NCI-H146 treated with DMSO at 0.1 percent for 48 hours (cell line): Measurements from ENCODE around the gene ZPR1.

Source experiments
- DNase-seq: peaks from one replicate; lab custom pipeline; 2025; ENCODE audit not compliant: unreplicated experiment; lab: John Stamatoyannopoulos, UW

Gene ZPR1

GRCh38 chr11:116792869-116793771, 5.3 kb upstream of the ZPR1 start:
- DNase-seq = no peak

DNA sequence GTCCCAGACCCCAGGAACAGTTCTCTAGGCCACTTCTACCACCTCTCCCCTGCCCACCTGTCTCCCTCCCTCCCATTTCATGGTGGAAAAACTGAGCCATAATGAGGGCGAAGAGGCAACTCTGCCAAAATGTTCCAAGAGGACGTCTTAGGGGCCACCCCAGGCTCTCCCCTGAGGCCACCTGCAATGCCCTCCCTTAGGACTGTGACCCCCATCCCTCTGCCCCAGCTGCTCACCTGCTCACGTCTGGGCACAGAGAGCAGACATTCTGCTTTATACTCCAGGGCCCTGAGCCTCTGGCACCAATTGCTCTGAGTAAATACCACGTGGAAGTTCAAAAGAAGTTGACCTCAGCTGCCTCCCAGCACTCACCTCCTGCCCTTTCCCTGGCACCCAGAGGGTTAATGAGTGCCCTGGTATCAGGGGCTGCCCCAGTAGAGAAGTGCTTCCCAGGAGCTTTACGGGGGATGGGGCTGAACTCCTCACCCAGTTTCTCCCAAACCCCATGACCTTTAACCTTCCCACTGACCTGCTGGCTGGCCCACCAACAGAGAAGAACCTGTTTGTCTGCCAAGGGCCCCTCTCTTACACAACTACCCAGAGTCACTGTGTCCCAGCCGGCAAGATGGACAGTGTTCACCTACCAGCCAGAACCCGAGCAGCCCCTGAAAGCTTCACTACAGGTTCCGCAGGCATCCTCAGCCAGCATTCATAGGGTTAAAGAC, 4.5 kb upstream of the ZPR1 start:
- no peak for DNase-seq

DNA sequence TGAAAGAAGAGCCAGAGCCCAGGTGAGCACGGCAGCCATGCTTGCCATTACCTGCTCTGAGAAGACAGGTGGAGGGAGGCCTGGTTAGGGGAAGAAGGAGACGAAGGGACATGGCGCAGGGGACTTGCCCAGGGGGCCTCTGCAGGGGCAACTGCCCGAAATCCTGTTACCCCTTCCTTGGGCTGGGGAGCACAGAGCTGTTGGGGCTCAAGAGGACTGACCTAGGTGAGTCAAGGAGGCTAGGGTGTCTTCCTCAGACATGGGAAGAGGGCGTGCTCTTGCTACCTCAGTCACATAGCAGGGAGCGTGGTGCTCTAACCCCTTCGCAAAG, 4.0 kb upstream of the ZPR1 start, which contains the start of gene APOA5:
TSS of gene APOA5 (minus strand) at position 67 of the 331 bp plus-strand sequence. CDS start at position 48, 19 bp downstream.
- DNase-seq = no peak

DNA sequence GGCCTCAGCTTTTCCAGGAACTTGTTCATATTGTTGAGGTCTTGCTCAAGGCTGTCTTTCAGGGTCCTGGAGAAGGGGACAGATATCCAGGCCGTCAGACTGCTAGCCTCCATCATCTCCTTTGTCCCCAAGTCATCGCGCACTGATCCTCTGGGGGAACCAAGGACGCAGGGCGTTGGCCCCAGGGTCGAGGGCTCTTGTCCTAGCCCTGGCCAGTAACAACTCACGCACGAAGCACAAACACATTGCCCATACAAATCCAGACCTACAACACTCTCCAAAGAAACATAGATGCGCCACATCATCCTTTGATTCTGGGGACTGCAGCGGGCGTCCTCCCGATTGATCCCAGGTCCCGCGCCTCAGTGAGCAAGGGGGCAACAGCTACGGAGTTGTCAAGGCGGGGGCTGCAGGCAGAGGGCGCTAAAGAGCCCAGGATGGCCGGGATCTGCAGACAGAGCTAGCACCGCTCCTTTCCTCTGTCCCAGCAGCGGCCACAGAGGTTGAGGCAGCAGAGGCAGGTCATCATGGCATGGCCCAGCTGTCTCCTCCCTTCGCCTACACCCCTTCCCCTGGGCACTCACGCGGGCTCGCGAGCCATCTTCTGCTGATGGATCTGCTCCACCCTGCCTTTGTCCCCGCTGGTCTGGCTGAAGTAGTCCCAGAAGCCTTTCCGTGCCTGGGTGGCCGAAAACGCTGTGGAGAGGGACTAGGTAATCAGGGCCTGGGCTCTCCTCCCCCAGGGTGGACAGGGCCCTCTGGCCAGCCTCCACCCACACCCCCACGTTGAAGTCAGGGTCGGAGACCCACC, 3.4 kb upstream of the ZPR1 start:
- DNase-seq = peak; percentile 28

DNA sequence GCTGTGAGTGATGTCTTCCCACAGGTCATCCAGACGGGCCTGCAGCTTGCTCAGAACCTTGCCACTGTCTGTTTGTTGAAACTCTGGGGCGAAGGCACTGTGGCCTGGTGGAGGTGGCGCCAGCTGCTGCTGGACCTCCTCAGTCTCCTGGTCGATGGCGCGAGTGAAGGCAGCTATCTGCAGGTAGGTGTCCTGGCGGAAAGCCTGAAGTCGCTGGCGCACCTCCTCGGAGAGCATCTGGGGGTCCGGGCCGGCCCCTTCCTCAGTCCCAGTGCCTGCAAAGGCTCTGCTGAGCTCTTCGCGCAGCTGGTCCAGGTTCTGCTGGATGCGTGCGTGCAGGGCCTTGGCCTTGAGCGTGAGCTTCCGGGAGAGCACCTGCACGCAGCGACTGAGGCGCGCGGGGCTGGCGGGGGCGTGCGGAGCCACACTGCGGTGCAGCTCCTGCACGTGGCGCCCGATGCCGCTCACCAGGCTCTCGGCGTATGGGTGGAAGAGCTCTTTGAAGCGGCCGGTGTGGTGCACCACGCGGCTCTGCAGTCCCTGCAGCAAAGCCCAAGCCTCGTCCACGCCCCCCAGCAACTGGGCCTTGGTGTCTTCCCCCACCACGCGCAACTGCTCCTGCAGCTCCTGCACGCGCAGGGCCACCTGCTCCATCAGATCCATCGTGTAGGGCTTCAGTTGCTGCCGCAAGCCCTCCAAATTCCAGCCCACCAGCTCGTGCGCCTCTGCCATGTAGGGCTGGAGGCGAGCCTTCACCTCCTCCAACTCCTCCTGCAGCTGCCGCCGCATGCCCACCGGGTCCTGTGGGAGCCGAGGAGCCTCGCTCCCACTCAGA, 2.6 kb upstream of the ZPR1 start:
- DNase-seq = no peak

DNA sequence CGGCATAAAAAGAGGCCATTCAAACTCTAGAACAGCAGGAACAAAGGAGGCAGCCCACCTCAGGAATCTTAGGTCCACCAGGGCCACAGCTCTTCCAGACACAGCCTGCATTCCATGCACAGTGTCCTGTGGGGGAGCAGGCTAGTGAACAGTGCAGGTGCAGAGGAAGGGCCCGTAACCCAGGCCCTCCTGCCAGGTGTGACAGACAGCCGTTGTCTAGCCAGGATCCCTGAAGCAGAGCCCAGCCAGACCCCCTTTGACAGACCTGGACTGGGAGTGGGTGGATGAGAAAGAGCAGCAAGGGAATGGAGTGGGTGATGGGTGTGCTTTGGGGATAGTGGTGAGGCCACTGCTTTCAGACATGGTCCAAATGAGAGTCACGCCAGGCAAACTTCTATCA, 1.2 kb upstream of the ZPR1 start:
- DNase-seq = no peak

GRCh38 chr11:116788534-116788933, 711 bp upstream of the ZPR1 start:
- no peak for DNase-seq

GRCh38 chr11:116787436-116787785, 412 bp downstream of the ZPR1 start:
- DNase-seq = no peak

DNA sequence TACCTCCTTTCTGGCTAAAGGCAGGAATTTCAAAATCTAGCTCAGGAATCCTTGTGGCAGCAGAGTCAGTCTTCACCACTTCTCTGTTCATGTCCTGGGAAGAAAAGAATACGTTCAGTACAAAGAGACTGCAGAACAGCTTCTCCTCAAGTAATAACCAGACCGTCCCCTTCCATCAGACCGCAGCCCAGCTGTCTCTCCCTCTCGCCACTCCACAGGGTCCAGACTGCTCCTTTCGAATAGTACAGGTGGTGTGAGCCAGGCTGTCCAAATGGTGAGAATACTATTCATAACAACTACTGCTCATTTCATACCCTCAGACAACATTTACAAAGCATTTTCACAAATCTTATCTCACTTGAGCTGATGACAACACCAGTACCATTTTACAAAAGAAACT, 857 bp downstream of the ZPR1 start:
- no peak for DNase-seq

DNA sequence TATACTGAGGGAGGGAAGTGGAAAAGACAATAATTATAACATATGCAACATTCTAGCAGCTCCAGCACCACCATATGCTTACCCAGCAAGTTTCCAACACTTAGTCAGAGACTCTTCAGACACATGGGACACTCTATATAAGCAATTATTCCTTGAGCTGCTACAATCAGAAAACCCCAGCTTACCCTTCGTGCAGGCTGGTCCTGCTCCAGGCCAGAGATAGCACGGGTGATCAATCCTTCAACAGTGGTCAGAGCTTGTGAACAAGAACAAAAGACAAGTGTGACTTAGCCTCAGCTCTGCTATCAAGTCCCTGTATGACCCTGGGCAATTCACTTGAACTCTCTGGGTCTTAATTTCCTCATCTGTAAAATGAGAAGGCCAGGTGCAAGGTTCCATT, 1.5 kb downstream of the ZPR1 start:
- DNase-seq = no peak

DNA sequence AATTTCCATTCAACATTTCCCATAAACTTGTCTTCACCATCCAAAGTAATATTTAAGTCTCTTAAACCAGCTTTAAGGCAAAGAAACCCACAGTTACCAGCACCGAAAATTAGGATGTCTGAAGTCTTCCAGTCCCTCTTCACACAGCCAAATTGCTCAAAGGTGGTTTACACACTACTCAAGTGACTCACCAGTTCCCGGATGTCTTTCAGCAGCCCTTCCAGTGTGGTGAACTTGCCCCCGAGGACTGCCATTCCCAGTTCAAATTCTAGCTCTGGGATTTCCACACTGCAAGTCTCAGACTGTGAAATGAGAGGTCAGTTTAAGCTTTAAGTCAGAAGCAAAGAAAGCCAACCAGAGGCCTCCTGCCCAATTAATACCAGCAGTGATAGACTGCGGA, 5.1 kb downstream of the ZPR1 start:
- no peak for DNase-seq

DNA sequence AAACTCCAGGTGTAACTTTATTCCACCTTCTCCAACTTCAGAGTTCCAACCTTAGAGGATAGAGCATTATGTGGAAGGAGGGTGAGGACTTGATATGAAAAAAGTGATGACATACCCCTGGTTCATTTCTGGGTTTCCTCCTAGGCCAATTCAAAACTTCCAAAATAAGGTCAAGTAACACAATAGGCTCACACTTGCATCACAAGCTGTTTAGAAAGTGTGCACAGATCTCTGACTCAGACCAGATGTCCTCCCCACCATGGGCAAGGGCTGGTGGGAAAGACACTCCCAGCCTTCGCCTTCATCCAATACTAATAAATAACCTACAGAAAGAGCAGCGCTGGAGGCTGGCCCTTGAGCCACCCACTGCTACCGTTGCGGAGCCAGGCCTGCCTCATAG, 9.3 kb downstream of the ZPR1 start:
- DNase-seq = no peak

DNA sequence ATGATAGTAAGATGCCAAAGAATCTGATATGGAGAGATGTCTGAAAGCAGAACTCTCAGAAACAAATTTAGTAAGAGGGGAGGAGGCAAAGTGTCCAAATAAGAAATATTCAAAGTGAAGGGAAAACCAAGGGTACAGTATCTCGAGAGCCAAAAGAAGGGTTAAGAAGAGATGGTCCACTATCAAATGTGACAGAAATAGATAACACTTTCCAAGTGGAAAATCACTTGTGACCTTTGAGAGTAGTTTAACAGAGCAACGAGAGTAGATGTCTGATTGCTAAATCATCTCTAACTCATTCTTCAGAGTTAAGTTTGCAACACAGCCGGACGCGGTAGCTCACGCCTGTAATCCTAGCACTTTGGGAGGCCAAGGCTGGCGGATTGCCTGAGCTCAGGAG, 10.8 kb downstream of the ZPR1 start:
- no peak for DNase-seq

DNA sequence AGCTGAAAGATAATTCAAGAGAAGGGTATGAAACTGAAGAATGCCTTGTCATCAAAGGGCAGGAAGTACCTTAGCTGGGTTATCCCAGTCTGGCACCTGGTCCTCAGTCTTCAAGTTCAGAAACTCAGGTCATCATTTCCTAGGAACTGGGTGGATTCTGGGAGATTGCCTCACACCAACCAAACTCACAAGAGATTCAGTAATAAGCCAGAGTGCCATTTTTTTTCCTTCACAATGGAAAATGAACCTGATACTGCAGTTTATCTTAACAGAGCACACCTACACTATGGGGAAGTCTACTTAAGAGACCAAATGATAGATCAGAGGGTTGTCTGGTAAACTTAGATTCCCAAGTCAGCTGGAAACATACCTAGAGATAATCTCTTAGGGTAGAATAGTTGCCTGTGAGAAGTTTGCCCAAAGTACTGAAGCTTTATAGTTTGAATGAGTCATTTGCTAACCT, 11.3 kb downstream of the ZPR1 start:
- no peak for DNase-seq

DNA sequence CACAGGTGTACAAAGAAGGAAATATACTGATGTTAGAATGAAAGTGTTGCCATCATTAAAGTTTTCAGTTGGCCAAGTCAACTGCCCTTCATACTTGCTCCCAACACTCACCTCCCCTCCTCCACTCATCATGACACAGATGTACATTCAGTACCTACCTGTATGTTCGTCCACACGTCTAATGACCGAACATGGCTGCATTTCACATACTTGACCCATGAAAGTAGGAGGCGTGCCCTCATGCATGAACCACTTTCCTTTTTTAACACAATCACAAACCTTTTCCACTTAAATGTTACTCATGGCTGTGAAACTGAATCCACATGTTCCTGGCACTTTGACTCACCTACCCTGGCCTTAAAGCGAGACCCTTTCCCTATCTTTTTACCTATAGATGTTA, 11.8 kb downstream of the ZPR1 start:
- DNase-seq = no peak

DNA sequence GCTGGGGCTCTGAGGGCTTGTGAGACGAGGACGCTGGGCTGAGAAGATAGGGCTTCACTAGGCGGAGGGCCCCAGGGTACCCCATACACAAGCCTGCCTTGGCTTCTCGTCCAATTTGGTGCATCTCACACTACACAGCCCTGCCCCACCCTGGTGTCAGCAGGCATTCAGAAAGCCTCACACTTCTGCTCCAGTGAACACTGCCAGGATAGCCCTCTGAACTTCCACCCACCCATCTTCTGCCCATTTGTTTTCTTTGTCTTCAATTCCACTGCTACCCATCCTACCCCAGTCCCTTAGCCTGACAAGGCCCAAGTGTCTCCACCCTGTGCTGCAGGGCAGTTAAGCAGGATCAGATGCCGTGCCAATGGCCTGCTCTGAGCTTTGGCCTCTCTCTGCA, 13.2 kb downstream of the ZPR1 start:
- DNase-seq = no peak

GRCh38 chr11:116773203-116774097, 14.4 kb downstream of the ZPR1 start:
- peak; percentile 69 for DNase-seq

GRCh38 chr11:116772443-116773202, 15.2 kb downstream of the ZPR1 start, which contains the start of gene BUD13:
TSS of gene BUD13 (minus strand) at chr11:116772987. CDS start at chr11:116772964, 23 bp downstream.
- peak; percentile 71 for DNase-seq

DNA sequence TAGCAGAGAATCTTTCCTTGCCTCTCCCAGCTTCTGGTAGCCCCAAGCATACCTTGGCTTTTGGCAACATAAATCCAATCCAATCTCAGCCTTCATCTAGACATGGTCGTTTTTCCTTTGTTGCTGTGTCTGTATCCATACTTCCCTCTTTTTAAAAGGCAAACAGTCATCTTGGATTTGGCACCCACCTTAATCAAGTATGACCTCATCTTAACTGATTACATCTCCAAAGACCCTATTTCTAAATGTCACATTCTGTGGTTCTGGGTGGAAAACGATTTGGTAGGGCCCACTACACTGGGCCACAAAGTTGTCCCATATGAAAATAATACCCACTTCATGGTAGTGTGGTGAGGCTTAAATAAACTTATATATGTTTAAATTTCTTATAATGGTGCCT, 15.9 kb downstream of the ZPR1 start:
- DNase-seq = no peak
